Measurements from ENCODE around the gene TRHDE.

GRCh38 chr12:72610854-72611358, 338.7 kb downstream of the TRHDE start:
- TF ChIP-seq POLR2A (IDR thresholded peaks at IDR 0.05) (no peak), CTCF (IDR thresholded peaks at IDR 0.05) (no peak)
